Activated naive CD8-positive, alpha-beta T cell treated with anti-CD3 and anti-CD28 coated beads, Interleukin-2, amount 50 U/mL, for 16 hours (primary cell): ENCODE measurements around the gene POSTN.
"Not testable (repeated sequence)": the region's sequence is repeated elsewhere in the genome, so short reads cannot be mapped to it uniquely, and the experiment has no call there.

Source experiments
- DNase-seq: peaks from one replicate; pipeline ENCODE4 v3.0.0-alpha.2; 2020; ENCODE audit warnings: low read depth, low spot score

POSTN gene

GRCh38 chr13:37595162-37595561, 3.4 kb downstream of the POSTN start:
- no peak for DNase-seq

GRCh38 chr13:37594550-37594949, 4.0 kb downstream of the POSTN start:
- no peak for DNase-seq

- DNase-seq: not testable (repeated sequence)
These were observed 9.2 kb downstream of the POSTN start for GRCh38 chr13:37589381-37589780.

- DNase-seq: no peak
These were observed 11.3 kb downstream of the POSTN start for GRCh38 chr13:37587236-37587635.

GRCh38 chr13:37586164-37586563, 12.4 kb downstream of the POSTN start:
- DNase-seq: no peak

- no peak for DNase-seq
These were observed 13.0 kb downstream of the POSTN start for GRCh38 chr13:37585541-37585940.

- DNase-seq: no peak
These were observed 22.0 kb downstream of the POSTN start for GRCh38 chr13:37576601-37577000.

- no peak for DNase-seq
These were observed 33.1 kb downstream of the POSTN start for GRCh38 chr13:37565425-37565824.

GRCh38 chr13:37561031-37561430, 37.5 kb downstream of the POSTN start:
- DNase-seq: no peak

- no peak for DNase-seq
These were observed 38.0 kb downstream of the POSTN start for GRCh38 chr13:37560526-37560925.

GRCh38 chr13:37558766-37559165, 39.8 kb downstream of the POSTN start:
- not testable (repeated sequence) for DNase-seq

- DNase-seq: no peak
These were observed 52.5 kb downstream of the POSTN start for GRCh38 chr13:37546087-37546486.

GRCh38 chr13:37544995-37545394, 53.6 kb downstream of the POSTN start:
- DNase-seq: no peak

GRCh38 chr13:37539976-37540605, 58.5 kb downstream of the POSTN start:
- DNase-seq: no peak

GRCh38 chr13:37539170-37539569, 59.4 kb downstream of the POSTN start:
- no peak for DNase-seq

GRCh38 chr13:37535501-37535900, 63.1 kb downstream of the POSTN start:
- DNase-seq: no peak

GRCh38 chr13:37534676-37535075, 63.9 kb downstream of the POSTN start:
- DNase-seq: no peak

GRCh38 chr13:37534181-37534580, 64.4 kb downstream of the POSTN start:
- no peak for DNase-seq

- no peak for DNase-seq
These were observed 67.5 kb downstream of the POSTN start for GRCh38 chr13:37531049-37531448.

GRCh38 chr13:37529751-37530385, 68.7 kb downstream of the POSTN start:
- DNase-seq: no peak

- DNase-seq: no peak
These were observed 71.7 kb downstream of the POSTN start for GRCh38 chr13:37526710-37527473.

- no peak for DNase-seq
These were observed 83.3 kb downstream of the POSTN start for GRCh38 chr13:37515226-37515625.
